HEK293 (cell line): ENCODE data around the gene LST1.
"Not testable (repeated sequence)": the region's sequence is repeated elsewhere in the genome, so short reads cannot be mapped to it uniquely, and the experiment has no call there.

Experiments
- CTCF ChIA-PET: fragments of 350-600 bp; formaldehyde crosslinking; extraction: SDS; loops from one replicate; lab custom pipeline; 2021; ENCODE audit warnings: antibody characterized with exemption; lab: Yijun Ruan, JAX
- POLR2A ChIA-PET: fragments of 300-600 bp; formaldehyde crosslinking; extraction: SDS; loops from one replicate; lab custom pipeline; 2020; ENCODE audit warnings: antibody characterized with exemption, inconsistent platforms; lab: Yijun Ruan, JAX
- H3K27ac ChIP-seq: fragments of 200-500 bp; sonication (Bioruptor generic); 2 replicates; pipeline ENCODE4 v1.5.1; 2014; ENCODE audit warnings: low read depth, low read length, control low read depth, inconsistent platforms; ENCODE audit errors: extremely low read depth
- H3K36me3 ChIP-seq, 2 experiments: fragments of 200-500 bp in 1 of 2; sonication (Bioruptor generic) in 1 of 2; 1 replicate in 1 of 2; 2 replicates in 1 of 2; pipeline ENCODE4 v1.5.1; 2014 to 2017; ENCODE audit warnings: inconsistent platforms in 2 of 2, low read length in 2 of 2; ENCODE audit not compliant: control insufficient read depth in 2 of 2, insufficient read depth in 1 of 2
- H3K4me1 ChIP-seq: fragments of 200-500 bp; sonication (Bioruptor generic); 2 replicates; pipeline ENCODE4 v1.5.1; 2014; ENCODE audit warnings: mild to moderate bottlenecking, low read length, inconsistent platforms; ENCODE audit not compliant: control insufficient read depth, insufficient read depth
- H3K4me3 ChIP-seq: 2 replicates; pipeline ENCODE4 v1.5.1; 2011; ENCODE audit warnings: low read depth, mild to moderate bottlenecking, control low read depth, low read length, moderate library complexity
- H3K9me3 ChIP-seq: fragments of 200-500 bp; sonication (Bioruptor generic); 2 replicates; pipeline ENCODE4 v1.5.1; 2014; ENCODE audit warnings: low read depth, low read length, inconsistent platforms; ENCODE audit not compliant: control insufficient read depth, insufficient read depth
- CTCF ChIP-seq: fragments of 450-650 bp; formaldehyde crosslinking; IDR thresholded peaks from 2 replicates; pipeline ENCODE4 v1.5.1; 2016; ENCODE audit warnings: missing biosample characterization, missing genetic modification characterization
- GLIS2 ChIP-seq: fragments of 450-650 bp; formaldehyde crosslinking; IDR thresholded peaks from 2 replicates; pipeline ENCODE4 v1.5.1; 2016; ENCODE audit warnings: missing biosample characterization, missing genetic modification characterization
- KLF9 ChIP-seq: fragments of 450-650 bp; formaldehyde crosslinking; IDR thresholded peaks from 2 replicates; pipeline ENCODE4 v1.5.1; 2016; ENCODE audit warnings: missing biosample characterization, missing genetic modification characterization, low read depth
- SCRT1 ChIP-seq: fragments of 450-650 bp; formaldehyde crosslinking; IDR thresholded peaks from 2 replicates; pipeline ENCODE4 v1.5.1; 2016; ENCODE audit warnings: missing biosample characterization, missing genetic modification characterization, borderline replicate concordance
- ZBTB21 ChIP-seq: fragments of 450-650 bp; formaldehyde crosslinking; IDR thresholded peaks from 2 replicates; pipeline ENCODE4 v1.5.1; 2017; ENCODE audit warnings: missing biosample characterization, missing genetic modification characterization
- ZBTB6 ChIP-seq: fragments of 450-650 bp; formaldehyde crosslinking; IDR thresholded peaks from 2 replicates; pipeline ENCODE4 v1.5.1; 2017; ENCODE audit warnings: missing biosample characterization, missing genetic modification characterization
- ZNF121 ChIP-seq: fragments of 450-650 bp; formaldehyde crosslinking; IDR thresholded peaks from 2 replicates; pipeline ENCODE4 v1.5.1; 2016; ENCODE audit warnings: missing biosample characterization, missing genetic modification characterization
- ZNF18 ChIP-seq: fragments of 450-650 bp; formaldehyde crosslinking; IDR thresholded peaks from 2 replicates; pipeline ENCODE4 v1.5.1; 2016; ENCODE audit warnings: missing biosample characterization, missing genetic modification characterization
- ZNF280C ChIP-seq: fragments of 450-650 bp; formaldehyde crosslinking; IDR thresholded peaks from 2 replicates; pipeline ENCODE4 v1.5.1; 2016; ENCODE audit warnings: missing biosample characterization, missing genetic modification characterization
- ZNF416 ChIP-seq: fragments of 450-650 bp; formaldehyde crosslinking; IDR thresholded peaks from 2 replicates; pipeline ENCODE4 v1.5.1; 2016; ENCODE audit warnings: missing biosample characterization, missing genetic modification characterization
- ZNF654 ChIP-seq: fragments of 450-650 bp; formaldehyde crosslinking; IDR thresholded peaks from 2 replicates; pipeline ENCODE4 v1.5.1; 2016; ENCODE audit warnings: low read depth, missing biosample characterization, missing genetic modification characterization
- ZNF747 ChIP-seq: fragments of 450-650 bp; formaldehyde crosslinking; IDR thresholded peaks from 2 replicates; pipeline ENCODE4 v1.5.1; 2016; ENCODE audit warnings: missing biosample characterization, missing genetic modification characterization
- ZNF843 ChIP-seq: fragments of 450-650 bp; formaldehyde crosslinking; IDR thresholded peaks from 2 replicates; pipeline ENCODE4 v1.5.1; 2016; ENCODE audit warnings: missing biosample characterization, missing genetic modification characterization

The LST1 gene

GRCh38 chr6:31590691-31591090 is 4.6 kb downstream of the LST1 start:
- H3K4me1 ChIP-seq, H3K27ac ChIP-seq, POLR2A ChIA-PET, H3K9me3 ChIP-seq, H3K4me3 ChIP-seq, H3K36me3 ChIP-seq: not testable (repeated sequence)
- peak; percentile 83 for TF ChIP-seq ZNF121 (tag by site-specific recombination)
- CTCF ChIA-PET, result interaction anchor here (0.8 to 18.7 kb wide), 5 partner anchors 7 to 197 kb away, joined by 3 to 518 read pairs (median 5); partner anchors contain the start of genes ATP6V1G2 and NCR3

- no peak overlapping the region for H3K27ac ChIP-seq
- CTCF ChIA-PET, result interaction anchor here (1.8 to 12.8 kb wide), 3 partner anchors 10 to 47 kb away, joined by 4 to 518 read pairs (median 431); partner anchors contain the start of genes ATP6V1G2, DDX39B, LST1 and LTB
- no peak overlapping the region for H3K4me3 ChIP-seq
- H3K9me3 ChIP-seq, result no peaks in the 10 kb centered on the region
- no peaks in the 10 kb centered on the region for H3K4me1 ChIP-seq
- POLR2A ChIA-PET, result interaction anchor here (1.3 to 2.0 kb wide), 2 partner anchors 12 to 50 kb away, joined by 3 to 7 read pairs; partner anchors contain the start of gene DDX39B
- no peak for TF ChIP-seq ZBTB6
- TF ChIP-seq ZNF416, result no peak
- no peak for TF ChIP-seq ZNF747 (tag by site-specific recombination)
- no peak for TF ChIP-seq GLIS2 (tag by site-specific recombination)
- no peak for TF ChIP-seq KLF9
- no peak for TF ChIP-seq SCRT1 (tag by site-specific recombination)
- TF ChIP-seq ZBTB21, result no peak
- no peak for TF ChIP-seq ZNF843 (tag by site-specific recombination)
- no peaks in the 10 kb centered on the region for H3K36me3 ChIP-seq
Observed at GRCh38 chr6:31592396-31592771, 6.3 kb downstream of the LST1 start.

- no peak overlapping the region for H3K4me3 ChIP-seq
- POLR2A ChIA-PET, result interaction anchor here (1.1 to 1.3 kb wide), 2 partner anchors 50 to 55 kb away, joined by 3 to 5 read pairs; partner anchors contain the start of genes ATP6V1G2 and NFKBIL1
- CTCF ChIA-PET, result interaction anchor here (0.5 to 12.8 kb wide), 25 partner anchors 11 to 1167 kb away, joined by 3 to 518 read pairs (median 7); partner anchors contain the start of genes ATP6V1G2, DDX39B, LST1 and LTA
Observed at GRCh38 chr6:31597006-31597405, 10.9 kb downstream of the LST1 start.

More at GRCh38 chr6:31597006-31597405, 10.9 kb downstream of the LST1 start:
- Histone ChIP-seq H3K27ac (no peak overlapping the region), H3K4me1 (no peaks in the 10 kb centered on the region), H3K9me3 (no peaks in the 10 kb centered on the region), H3K36me3 (no peaks in the 10 kb centered on the region)
- TF ChIP-seq ZNF416 (no peak), ZNF654 (peak; percentile 18; the same call in 1 of the 2 replicates), ZNF18 (tag by site-specific recombination) (0 out of 2 replicates have a peak, but pooled peaks have one; percentile 57), ZNF280C (tag by site-specific recombination) (no peak), ZNF121 (tag by site-specific recombination) (peak; percentile 34; the same call in 1 of the 2 replicates), CTCF (tag by site-specific recombination) (peak; percentile 35; the same call in 1 of the 2 replicates)
